Esophagus muscularis mucosa (tissue), 4 donors: ENCODE data around the gene LYPLA2.

Source experiments
- EP300 ChIP-seq: sonication (generic); formaldehyde crosslinking; IDR thresholded peaks from one replicate; pipeline ENCODE4 v1.6.1; 2017; ENCODE audit warnings: antibody characterized with exemption
- POLR2A ChIP-seq: fragments of 450-650 bp; IDR thresholded peaks from one replicate; pipeline ENCODE4 v1.6.1; 2017; ENCODE audit warnings: antibody characterized with exemption, moderate library complexity, mild to moderate bottlenecking, low read depth
- TF ChIP-seq, protein P1 (sequence below), 3 experiments: fragments of 200-600 bp in 2 of 3; fragments of 450-650 bp in 1 of 3; sonication (generic) in 2 of 3; IDR thresholded peaks; one replicate each; pipeline ENCODE4 v1.5.1; 2017 to 2019; ENCODE audit warnings: antibody characterized with exemption in 3 of 3, mild to moderate bottlenecking in 2 of 3, moderate library complexity in 1 of 3

DNA sequence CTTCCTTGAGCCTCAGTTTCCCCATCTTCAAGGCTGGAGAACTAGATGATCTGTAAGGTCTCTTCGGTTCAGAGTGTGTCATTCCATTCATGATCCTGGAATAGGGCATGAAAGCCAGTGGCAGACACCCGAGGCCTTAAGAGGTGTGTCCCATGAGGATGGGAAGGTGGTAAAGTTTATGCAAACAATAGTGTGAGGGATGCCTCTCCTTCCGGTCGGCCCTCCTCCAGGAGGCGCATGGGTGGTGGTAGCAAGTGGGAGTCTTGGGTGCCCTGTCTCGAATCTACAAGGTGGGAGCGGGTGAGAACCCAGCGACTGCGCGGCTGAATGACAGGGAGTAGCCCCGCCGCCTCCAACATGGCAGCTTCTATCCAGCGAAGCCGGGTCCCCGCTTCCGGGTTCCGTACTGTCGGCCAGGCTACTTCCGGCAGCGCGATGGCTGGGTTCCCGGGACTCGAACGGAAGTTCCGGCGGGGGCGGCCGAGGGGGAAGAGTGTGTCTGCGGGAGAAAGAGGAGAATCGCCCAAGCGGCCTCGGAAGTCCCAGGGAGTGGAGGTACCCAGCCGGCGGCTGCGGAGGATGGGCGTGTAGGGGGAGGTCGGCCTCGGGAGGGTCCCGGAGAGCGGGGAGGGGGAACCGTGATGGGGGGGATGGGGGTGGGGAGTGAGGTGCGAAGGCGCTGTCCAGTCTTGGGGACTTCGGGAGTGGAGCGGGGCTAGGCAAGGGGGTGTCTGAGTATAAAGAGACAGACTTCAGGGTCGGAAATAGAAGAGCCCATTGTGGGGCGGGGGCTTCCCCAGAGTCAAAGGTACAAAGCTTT, at the start of gene LYPLA2:
- TF ChIP-seq, protein P1, sequence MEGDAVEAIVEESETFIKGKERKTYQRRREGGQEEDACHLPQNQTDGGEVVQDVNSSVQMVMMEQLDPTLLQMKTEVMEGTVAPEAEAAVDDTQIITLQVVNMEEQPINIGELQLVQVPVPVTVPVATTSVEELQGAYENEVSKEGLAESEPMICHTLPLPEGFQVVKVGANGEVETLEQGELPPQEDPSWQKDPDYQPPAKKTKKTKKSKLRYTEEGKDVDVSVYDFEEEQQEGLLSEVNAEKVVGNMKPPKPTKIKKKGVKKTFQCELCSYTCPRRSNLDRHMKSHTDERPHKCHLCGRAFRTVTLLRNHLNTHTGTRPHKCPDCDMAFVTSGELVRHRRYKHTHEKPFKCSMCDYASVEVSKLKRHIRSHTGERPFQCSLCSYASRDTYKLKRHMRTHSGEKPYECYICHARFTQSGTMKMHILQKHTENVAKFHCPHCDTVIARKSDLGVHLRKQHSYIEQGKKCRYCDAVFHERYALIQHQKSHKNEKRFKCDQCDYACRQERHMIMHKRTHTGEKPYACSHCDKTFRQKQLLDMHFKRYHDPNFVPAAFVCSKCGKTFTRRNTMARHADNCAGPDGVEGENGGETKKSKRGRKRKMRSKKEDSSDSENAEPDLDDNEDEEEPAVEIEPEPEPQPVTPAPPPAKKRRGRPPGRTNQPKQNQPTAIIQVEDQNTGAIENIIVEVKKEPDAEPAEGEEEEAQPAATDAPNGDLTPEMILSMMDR (IDR thresholded peaks at IDR 0.05) = no peak
- TF ChIP-seq EP300 (no peak), POLR2A (no peak)
